T-helper 1 cell treated with Interleukin-12 subunit alpha and Interleukin-12 subunit beta and Interleukin-4 antibody, amounts not matched to agents 30 μg/mL and 1 μg/mL, for 36 hours (primary cell): Measurements from ENCODE around the gene ALOX15B.
"Not testable (repeated sequence)": the region's sequence is repeated elsewhere in the genome, so short reads cannot be mapped to it uniquely, and the experiment has no call there.

Experiments
- H3K27ac Mint-ChIP-seq: one replicate; pipeline ENCODE4 v1.8.0; 2021; ENCODE audit warnings: mild to moderate bottlenecking, mixed read lengths
- H3K27me3 Mint-ChIP-seq: one replicate; pipeline ENCODE4 v1.8.0; 2021; ENCODE audit warnings: low read depth, mixed read lengths
- H3K36me3 Mint-ChIP-seq: one replicate; pipeline ENCODE4 v1.8.0; 2021; ENCODE audit warnings: low read depth, mixed read lengths
- H3K4me1 Mint-ChIP-seq: one replicate; pipeline ENCODE4 v1.8.0; 2021; ENCODE audit warnings: low read depth, mixed read lengths
- H3K4me3 Mint-ChIP-seq: one replicate; pipeline ENCODE4 v1.8.0; 2021; ENCODE audit warnings: mild to moderate bottlenecking, moderate library complexity, mixed read lengths
- H3K9me3 Mint-ChIP-seq: one replicate; pipeline ENCODE4 v1.8.0; 2021; ENCODE audit warnings: mixed read lengths

ALOX15B gene

DNA sequence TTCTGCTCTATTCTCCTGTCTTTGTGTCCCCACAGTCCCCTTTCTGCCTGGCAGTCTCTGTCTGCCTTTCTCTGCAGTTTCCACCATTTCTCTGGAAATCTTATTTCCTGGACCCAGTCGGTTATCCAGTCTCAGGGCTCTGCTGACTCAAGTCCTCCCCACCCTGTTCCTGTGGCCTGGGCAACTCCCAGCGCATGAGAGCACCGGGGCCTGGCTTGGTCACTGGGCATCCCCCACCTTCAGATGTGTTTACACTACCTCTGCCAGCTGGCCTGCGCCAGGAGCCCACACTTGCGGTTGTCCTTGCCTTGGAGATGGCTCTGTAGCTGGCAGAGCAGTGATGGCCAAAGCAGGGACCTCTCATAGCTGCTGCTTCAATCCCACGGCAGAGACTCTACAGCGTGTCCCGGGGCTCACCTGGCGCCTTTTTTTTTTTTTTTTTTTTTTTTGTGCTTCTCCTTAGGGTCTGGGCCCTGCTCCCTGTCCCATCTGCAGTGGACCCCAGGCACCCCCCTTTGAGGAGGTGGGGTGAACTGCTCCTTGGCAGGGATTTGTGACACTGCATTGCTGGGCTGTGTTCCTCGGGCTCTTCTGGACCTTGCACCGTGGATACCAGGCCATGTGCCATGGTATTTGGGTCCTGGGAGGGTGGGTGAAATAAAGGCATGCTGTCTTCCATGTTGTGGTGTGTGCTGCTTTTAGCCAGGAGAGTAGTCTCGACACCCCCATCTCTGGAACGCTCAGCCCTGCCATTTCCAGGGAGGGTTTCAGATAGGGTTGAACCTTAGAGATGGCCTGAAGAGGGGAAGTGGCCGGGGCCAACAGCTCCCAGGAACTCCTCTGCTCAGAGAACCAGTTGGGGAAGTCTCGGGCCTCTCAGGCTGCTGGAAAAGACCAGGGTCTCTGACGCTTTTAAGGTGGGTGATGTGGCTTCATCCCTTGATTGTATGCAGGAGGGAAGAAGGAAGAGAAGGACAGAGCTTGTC, 18.9 kb upstream of the ALOX15B start:
- H3K36me3 Mint-ChIP-seq = no peaks in the 10 kb centered on the region
- H3K4me3 Mint-ChIP-seq = no peak overlapping the region
- H3K9me3 Mint-ChIP-seq = no peaks in the 10 kb centered on the region
- H3K27me3 Mint-ChIP-seq = peaks cover 26% of the 10 kb centered on the region
- H3K27ac Mint-ChIP-seq = no peak overlapping the region
- peaks cover 5% of the 10 kb centered on the region for H3K4me1 Mint-ChIP-seq

DNA sequence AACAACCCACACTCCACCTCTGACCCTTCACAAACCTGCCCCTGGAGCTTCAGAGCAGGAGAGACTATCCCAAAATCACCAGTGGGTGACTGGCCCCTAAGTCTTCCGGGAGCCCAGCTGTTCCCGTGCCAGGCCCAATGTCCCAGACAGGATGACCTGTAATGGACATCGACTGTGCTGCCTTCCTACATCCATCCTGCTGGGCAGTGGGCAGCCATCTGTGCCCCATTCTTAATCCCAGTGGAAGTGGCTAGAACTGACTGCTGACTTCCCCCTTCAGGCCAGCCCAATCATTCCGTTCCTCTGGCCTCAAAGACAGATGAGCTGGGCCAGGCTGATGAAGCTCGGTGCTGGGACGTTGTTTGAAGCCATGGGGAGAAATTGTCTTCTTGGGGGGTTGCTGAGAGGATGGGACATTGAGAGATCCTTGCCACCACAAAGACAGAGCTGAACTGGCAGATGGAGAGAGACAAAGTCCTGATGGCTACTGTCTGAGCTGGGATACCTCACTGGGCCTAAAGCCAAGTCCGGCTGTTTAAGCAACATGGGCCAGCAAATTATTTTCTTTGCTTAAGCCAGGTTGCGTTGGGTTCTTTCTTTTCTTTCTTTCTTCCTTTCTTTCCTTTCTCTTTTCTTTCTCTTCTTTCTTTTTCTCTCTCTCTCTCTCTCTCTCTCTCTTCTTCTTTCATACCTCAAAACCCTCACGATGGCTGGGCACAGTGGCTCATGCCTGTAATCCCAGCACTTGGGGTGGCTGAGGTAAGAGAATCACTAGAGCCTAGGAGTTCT, 17.9 kb upstream of the ALOX15B start:
- Mint-ChIP-seq H3K27ac (no peak overlapping the region), H3K9me3 (no peaks in the 10 kb centered on the region), H3K4me1 (peaks cover 5% of the 10 kb centered on the region), H3K27me3 (peaks cover 26% of the 10 kb centered on the region), H3K4me3 (no peak overlapping the region), H3K36me3 (no peaks in the 10 kb centered on the region)

DNA sequence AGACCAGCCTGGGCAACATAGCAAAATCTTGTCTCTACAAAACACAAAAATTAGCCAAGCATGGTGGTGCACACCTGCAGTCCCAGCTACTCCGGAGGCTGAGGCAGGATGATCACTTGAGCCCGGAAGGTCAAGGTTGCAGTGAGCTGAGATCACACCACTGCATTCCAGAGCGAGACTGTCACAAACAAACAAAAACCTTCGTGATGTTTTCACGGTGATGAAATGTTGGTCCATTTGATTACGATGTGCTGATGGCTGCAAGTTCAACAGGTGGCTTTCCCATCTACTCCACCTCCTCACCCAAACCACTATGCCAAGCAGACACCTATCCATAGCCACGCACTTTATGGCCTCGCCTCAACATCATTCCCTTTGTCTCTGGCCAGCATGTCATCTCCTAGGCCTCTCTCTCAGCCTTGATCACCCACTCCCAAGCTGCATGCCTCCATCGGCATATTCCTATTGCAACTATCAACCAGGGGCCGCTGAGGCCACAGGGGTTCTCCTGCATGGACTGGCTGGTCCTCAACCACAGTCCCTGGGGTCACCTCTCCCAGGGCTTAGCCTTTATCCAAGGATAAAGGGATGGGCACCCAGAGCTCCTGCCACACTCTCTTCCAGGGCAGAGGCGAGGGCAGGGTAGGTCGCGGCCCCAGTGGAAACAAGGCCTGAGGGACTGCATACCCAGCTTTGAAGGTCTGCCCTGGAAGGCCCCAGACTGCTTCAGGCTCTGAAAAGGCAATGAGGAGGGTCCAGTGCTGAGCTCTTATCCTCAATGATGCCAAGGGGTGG, 17.1 kb upstream of the ALOX15B start:
- H3K36me3 Mint-ChIP-seq = no peaks in the 10 kb centered on the region
- peaks cover 31% of the 10 kb centered on the region for H3K27me3 Mint-ChIP-seq
- H3K4me3 Mint-ChIP-seq = no peak overlapping the region
- no peak overlapping the region for H3K27ac Mint-ChIP-seq
- peaks cover 2% of the 10 kb centered on the region for H3K4me1 Mint-ChIP-seq
- H3K9me3 Mint-ChIP-seq = no peaks in the 10 kb centered on the region

DNA sequence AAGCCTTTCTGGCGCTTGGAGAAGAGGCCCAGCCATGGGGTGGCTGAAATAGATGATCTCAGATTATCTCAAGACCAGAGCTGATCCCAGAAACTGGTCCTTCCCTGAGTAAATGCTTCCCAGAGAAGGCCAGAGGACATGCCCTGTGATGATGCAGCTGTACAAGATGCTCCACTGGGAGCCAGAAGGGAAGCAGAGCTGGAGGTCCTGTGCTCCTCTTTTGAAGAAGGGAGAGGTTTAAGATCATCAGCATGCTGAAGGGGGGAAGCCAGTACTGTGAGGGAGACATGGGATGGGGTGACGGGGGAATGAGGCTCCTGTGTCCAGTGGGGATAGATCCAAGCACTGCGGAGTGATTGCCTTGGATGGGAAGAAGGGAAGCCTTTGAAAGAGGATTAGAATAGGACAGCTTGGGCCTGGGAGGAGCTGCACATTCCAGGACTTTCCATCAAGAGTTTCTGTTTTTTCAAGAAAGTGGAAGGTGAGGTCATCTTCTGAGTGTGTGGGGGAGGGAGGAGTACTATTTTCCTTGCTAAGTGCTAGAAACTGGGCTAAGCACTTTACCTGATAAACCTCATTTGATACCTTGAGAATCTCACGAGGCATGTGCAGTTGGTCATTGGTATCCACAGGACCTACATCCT, 16.4 kb upstream of the ALOX15B start:
- Mint-ChIP-seq H3K27me3 (peaks cover 38% of the 10 kb centered on the region), H3K9me3 (no peaks in the 10 kb centered on the region), H3K4me3 (no peak overlapping the region), H3K4me1 (no peaks in the 10 kb centered on the region), H3K36me3 (no peaks in the 10 kb centered on the region), H3K27ac (no peak overlapping the region)

DNA sequence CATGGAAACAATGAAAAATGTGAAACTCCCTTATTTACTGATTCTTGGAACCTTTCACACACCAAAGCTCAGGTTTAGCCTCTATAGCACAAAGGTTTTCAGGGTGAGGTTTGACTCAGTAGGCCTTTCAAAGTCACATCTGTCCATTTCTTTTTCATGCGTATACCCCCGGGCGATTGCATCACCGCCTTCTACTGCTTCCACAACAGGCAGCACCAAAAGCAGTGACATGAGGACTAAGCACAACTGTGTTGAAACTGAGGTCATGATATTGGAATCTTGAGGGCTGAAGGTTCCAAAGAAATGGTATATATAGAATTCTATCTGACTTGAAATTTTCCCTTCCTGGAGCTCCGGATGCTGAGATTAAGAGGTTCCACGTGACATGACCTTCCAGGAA, 14.7 kb upstream of the ALOX15B start:
- H3K36me3 Mint-ChIP-seq = not testable (repeated sequence)
- peaks cover 35% of the 10 kb centered on the region for H3K27me3 Mint-ChIP-seq

DNA sequence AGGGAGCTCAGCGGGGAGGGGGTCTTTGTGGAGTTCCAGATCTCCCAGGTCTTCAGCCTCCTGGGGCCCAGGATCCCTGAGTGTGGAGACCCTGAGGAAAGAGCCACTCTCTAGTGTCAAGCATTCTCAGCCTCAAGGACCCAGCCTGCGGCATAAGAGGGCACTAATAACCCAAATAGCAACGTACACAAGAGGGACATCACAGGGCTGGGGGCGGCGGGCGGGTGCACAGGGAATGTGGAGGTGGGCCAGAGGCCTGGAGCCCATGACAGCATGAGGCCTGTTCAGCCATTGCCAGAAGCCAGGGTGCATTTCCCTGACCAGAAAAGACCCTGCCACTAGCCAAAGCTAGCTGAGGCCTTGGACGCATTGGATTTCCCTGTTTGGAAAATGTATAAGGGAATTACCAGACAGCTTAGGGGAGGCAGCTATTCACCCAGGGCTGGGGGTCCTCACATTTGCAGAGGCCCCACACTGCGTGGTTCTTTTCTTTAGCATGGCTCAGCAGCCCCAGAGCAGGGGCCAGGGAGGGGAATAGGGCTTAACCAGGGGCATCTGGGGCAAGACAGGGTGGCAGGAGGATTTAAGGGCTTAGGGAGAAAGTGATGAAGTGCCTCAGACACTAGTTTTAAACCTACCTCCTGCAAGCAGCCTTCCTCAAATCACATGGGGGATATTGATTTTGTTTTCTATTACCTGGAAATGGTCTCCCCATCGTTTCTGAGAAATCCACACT, 13.5 kb upstream of the ALOX15B start:
- no peak overlapping the region for H3K4me3 Mint-ChIP-seq
- peaks cover 34% of the 10 kb centered on the region for H3K27me3 Mint-ChIP-seq
- no peaks in the 10 kb centered on the region for H3K4me1 Mint-ChIP-seq
- no peaks in the 10 kb centered on the region for H3K9me3 Mint-ChIP-seq
- no peak overlapping the region for H3K27ac Mint-ChIP-seq
- no peaks in the 10 kb centered on the region for H3K36me3 Mint-ChIP-seq

More for the DNA sequence above, 14.7 kb upstream of the ALOX15B start:
- H3K9me3 Mint-ChIP-seq, H3K4me1 Mint-ChIP-seq, H3K27ac Mint-ChIP-seq, H3K4me3 Mint-ChIP-seq: not testable (repeated sequence)

DNA sequence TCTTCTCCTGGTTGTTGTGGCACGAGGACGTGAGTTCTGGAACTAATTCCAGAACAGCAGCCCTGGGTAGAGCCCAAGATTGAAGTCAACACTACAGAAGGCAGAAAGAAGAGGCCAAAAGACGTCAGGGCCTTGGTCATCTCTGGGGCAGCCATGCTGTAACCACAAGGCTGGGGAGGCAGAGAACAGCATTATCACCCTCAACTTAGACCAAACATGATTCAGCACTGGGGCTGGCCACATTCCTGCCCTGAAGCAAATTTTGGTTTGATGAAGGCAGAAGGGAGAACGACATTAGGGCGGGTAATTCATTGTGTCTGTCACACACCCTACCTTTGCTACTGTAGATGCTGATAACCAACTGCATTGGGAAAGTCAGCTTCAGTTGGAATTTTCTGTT, 9.7 kb upstream of the ALOX15B start:
- Mint-ChIP-seq H3K4me1 (no peaks in the 10 kb centered on the region), H3K27me3 (peaks cover 45% of the 10 kb centered on the region), H3K36me3 (no peaks in the 10 kb centered on the region), H3K4me3 (no peak overlapping the region), H3K9me3 (no peaks in the 10 kb centered on the region), H3K27ac (no peak overlapping the region)

DNA sequence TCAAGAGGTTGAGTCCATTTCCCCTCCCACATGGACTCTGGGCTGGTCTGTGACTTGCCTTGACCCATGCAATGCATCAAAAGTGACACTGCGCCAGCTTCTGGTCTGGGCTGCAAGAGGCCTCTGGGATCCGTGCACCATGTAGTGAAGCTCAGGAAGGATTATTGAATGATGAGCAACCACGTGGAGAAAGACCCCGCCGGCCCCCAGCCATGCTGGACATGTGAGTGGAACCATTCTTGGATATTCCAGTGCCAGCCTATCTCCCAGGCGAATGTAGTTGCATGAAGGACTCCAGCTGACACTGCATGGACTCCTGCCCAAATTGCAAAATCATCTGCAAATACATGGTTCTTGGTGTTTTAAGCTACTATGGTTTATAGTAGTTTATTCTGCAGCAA, 7.6 kb upstream of the ALOX15B start:
- H3K4me1 Mint-ChIP-seq = no peaks in the 10 kb centered on the region
- no peaks in the 10 kb centered on the region for H3K36me3 Mint-ChIP-seq
- no peak overlapping the region for H3K4me3 Mint-ChIP-seq
- no peak overlapping the region for H3K27ac Mint-ChIP-seq
- H3K9me3 Mint-ChIP-seq = no peaks in the 10 kb centered on the region
- peaks cover 34% of the 10 kb centered on the region for H3K27me3 Mint-ChIP-seq

DNA sequence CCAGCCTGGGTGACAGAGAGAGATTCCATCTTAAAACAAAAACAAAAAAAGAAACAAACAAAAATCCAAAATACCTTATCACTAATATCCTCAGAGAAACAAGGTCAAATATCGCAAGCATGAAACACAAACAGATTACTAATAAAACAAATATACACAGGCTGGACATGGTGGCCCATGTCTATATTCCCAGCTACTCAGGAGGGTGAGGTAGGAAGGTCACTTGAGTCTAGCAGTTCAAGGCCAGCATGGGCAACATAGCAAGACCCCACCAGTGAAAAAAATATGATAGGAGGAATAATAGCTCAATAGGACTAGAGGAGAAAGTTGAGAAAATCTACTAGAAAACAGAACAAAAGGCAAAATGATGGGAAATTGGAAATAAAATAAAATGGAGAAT, 6.9 kb upstream of the ALOX15B start:
- Mint-ChIP-seq H3K4me3 (no peak overlapping the region), H3K27ac (no peak overlapping the region), H3K4me1 (no peaks in the 10 kb centered on the region), H3K36me3 (no peaks in the 10 kb centered on the region), H3K9me3 (no peaks in the 10 kb centered on the region), H3K27me3 (peaks cover 31% of the 10 kb centered on the region)

DNA sequence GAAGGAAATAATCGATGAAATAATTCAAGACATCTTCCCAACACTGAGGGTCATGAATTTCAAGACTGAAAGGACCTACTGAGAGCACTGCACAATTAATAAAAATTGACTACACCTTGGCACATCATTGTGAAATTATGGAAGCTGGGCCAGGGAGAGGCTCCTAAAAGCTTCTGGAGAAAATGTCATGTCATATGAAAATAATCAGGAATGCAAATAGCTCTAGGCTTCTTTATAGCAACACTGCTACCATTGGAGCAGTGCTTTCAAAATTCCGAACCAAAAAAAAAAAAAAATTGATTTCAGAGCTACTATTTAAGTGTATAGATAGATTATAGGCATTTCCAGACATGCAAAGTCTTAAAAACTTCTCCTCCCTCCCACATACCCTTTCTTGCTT, 6.4 kb upstream of the ALOX15B start:
- Mint-ChIP-seq H3K36me3 (no peaks in the 10 kb centered on the region), H3K4me3 (no peak overlapping the region)

DNA sequence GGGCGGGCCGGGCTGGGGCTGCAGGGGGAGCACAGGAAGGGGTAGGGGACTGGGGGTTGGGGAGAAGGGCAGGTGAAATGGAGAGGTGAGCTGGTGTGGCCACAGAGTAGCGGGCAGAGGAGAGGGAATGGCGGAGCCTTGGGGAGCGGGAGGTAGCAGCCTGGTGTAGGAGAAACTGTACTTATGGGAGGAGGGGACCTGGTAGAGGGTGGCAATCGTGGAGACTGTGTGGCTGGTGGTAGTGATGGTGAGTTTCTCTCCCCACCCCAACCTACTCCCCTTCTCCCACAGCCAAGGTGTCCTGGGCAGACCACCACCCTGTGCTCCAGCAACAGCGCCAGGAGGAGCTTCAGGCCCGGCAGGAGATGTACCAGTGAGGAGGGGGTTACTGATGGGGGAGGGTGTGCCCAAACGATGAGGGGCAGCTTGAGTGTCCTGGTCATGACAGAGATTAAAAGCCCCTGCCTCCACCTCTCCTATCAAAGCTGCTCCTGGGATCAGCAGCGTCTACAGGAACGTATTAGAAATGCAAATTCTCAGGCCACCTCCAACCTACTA, 831 bp downstream of the ALOX15B start:
- peaks cover 32% of the 10 kb centered on the region for H3K27me3 Mint-ChIP-seq
- H3K36me3 Mint-ChIP-seq = no peaks in the 10 kb centered on the region
- H3K27ac Mint-ChIP-seq = no peak overlapping the region
- no peak overlapping the region for H3K4me3 Mint-ChIP-seq
- H3K9me3 Mint-ChIP-seq = peaks cover 6% of the 10 kb centered on the region
- H3K4me1 Mint-ChIP-seq = no peaks in the 10 kb centered on the region

More for the DNA sequence above, 6.4 kb upstream of the ALOX15B start:
- H3K27ac Mint-ChIP-seq = no peak overlapping the region
- peaks cover 2% of the 10 kb centered on the region for H3K9me3 Mint-ChIP-seq
- no peaks in the 10 kb centered on the region for H3K4me1 Mint-ChIP-seq
- peaks cover 29% of the 10 kb centered on the region for H3K27me3 Mint-ChIP-seq

DNA sequence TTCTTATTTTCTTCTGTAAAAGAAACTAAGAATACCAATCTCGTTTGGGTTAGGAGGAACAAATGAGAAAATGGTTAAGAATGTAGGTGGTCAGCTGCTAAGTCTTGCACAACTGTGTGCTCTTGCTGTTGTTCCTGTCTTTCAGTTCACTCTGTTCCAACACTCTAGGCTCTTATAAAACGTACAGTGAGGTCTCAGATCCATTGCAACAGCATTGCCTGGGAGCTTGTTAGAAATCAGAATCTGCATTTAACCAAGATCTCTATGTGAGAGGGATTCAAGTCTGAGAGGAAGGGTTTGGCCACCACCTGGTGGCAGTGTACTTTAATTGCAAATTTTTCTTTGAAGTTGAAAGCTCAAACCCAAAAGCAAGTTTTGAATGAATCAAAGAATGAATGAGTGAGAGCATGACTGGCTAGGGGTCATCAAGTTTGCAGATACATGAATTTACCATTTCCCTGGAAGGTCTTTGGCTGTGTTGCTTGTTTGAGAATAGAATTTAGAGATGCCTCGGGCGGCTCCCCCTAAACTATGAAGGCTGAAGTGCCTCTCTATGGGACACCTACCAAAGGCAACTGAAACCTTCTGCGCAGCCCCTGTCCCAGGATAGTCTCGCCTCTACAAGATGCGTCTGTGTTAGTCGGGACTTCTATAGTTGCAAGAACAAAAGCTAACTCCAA, 2.5 kb downstream of the ALOX15B start:
- H3K36me3 Mint-ChIP-seq = no peaks in the 10 kb centered on the region
- H3K4me1 Mint-ChIP-seq = no peaks in the 10 kb centered on the region
- no peak overlapping the region for H3K27ac Mint-ChIP-seq
- peaks cover 6% of the 10 kb centered on the region for H3K9me3 Mint-ChIP-seq
- H3K27me3 Mint-ChIP-seq = peaks cover 32% of the 10 kb centered on the region
- no peak overlapping the region for H3K4me3 Mint-ChIP-seq

DNA sequence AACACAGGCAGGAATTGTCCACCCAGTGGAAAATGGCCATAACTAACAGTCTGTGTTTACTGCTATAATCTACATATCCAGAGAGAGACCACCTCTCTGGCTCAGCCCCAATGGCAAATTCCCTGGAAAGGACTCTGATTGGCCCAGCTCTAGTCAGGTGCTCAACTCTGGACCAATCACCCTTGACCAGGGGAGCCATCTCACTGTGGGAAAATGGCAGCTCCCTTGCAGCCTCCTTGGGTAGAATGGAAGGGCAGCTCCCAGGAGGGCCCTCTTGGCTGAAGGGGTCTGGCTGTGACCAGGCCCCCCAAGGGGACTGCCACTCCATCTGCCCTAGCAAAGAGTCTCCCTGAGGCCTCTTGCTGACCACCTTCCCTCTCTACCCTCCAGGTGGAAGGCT, 3.1 kb downstream of the ALOX15B start:
- H3K27me3 Mint-ChIP-seq = peaks cover 32% of the 10 kb centered on the region
- no peaks in the 10 kb centered on the region for H3K36me3 Mint-ChIP-seq

More for the DNA sequence above, 3.1 kb downstream of the ALOX15B start:
- Mint-ChIP-seq H3K4me1 (no peaks in the 10 kb centered on the region), H3K27ac (no peak overlapping the region), H3K9me3 (peaks cover 6% of the 10 kb centered on the region), H3K4me3 (no peak overlapping the region)
